SU-DHL-6 (cell line): ENCODE data around the gene MTHFSD.

Experiments used
- H2AFZ ChIP-seq: fragments of 200-600 bp; sonication (generic); 2 replicates; pipeline ENCODE4 v1.6.1; 2014; ENCODE audit warnings: low read depth, mild to moderate bottlenecking, moderate library complexity, mixed read lengths, antibody characterized with exemption, low read length; ENCODE audit not compliant: severe bottlenecking
- H3F3A ChIP-seq: fragments of 200-600 bp; shearing (Covaris generic); 2 replicates; pipeline ENCODE4 v1.6.0; 2016; ENCODE audit warnings: antibody characterized with exemption, mild to moderate bottlenecking; ENCODE audit not compliant: insufficient read depth
- H3K27ac ChIP-seq: fragments of 200-600 bp; sonication (generic); 2 replicates; pipeline ENCODE4 v1.5.1; 2016; ENCODE audit warnings: low read depth, mild to moderate bottlenecking, low read length, moderate library complexity, mixed read lengths
- H3K27me3 ChIP-seq: fragments of 200-600 bp; sonication (generic), shearing (Covaris generic); 2 replicates; pipeline ENCODE4 v1.6.0; 2014; ENCODE audit warnings: mild to moderate bottlenecking, low read length
- H3K36me3 ChIP-seq: fragments of 200-600 bp; sonication (generic); 2 replicates; pipeline ENCODE4 v1.6.1; 2014; ENCODE audit warnings: mild to moderate bottlenecking, low read length, mixed read lengths
- H3K4me2 ChIP-seq: fragments of 300-600, 200-600 bp; shearing (Covaris generic), sonication (generic); 2 replicates; pipeline ENCODE4 v1.6.0; 2014; ENCODE audit warnings: low read length, low read depth, mild to moderate bottlenecking; ENCODE audit not compliant: poor library complexity, severe bottlenecking
- H3K4me3 ChIP-seq: fragments of 200-600 bp; sonication (generic); 2 replicates; pipeline ENCODE4 v1.5.1; 2014; ENCODE audit warnings: antibody characterized with exemption, low read length, mild to moderate bottlenecking, mixed read lengths; ENCODE audit not compliant: insufficient read depth, poor library complexity, severe bottlenecking
- H3K79me2 ChIP-seq: fragments of 200-600 bp; sonication (generic); 2 replicates; pipeline ENCODE4 v1.6.1; 2014; ENCODE audit warnings: mild to moderate bottlenecking, low read length, moderate library complexity; ENCODE audit not compliant: insufficient read depth
- H3K9ac ChIP-seq: fragments of 200-600 bp; sonication (generic); 2 replicates; pipeline ENCODE4 v1.7.0; 2014; ENCODE audit warnings: mild to moderate bottlenecking, low read length
- H3K9me2 ChIP-seq: fragments of 200-600 bp; sonication (generic); replicated peaks from 2 replicates; pipeline ENCODE4 v1.6.1; 2014; ENCODE audit warnings: low read length; ENCODE audit not compliant: insufficient read depth
- H3K9me3 ChIP-seq: fragments of 200-600 bp; sonication (generic); 2 replicates; pipeline ENCODE4 v1.6.1; 2014; ENCODE audit warnings: low read length, mixed read lengths; ENCODE audit not compliant: insufficient read depth
- H4K20me1 ChIP-seq: fragments of 200-600 bp; sonication (generic); 2 replicates; pipeline ENCODE4 v1.6.1; 2014; ENCODE audit warnings: low read depth, mild to moderate bottlenecking, antibody characterized with exemption, low read length, moderate library complexity, mixed read lengths
- CTCF ChIP-seq: fragments of 200-600 bp; sonication (generic); IDR thresholded peaks from one replicate; pipeline ENCODE4 v1.5.1; 2017; ENCODE audit warnings: antibody characterized with exemption, mild to moderate bottlenecking, low read length, moderate library complexity; ENCODE audit not compliant: insufficient read depth, poor library complexity, severe bottlenecking
- EZH2phosphoT487 ChIP-seq: fragments of 200-600 bp; sonication (generic), shearing (Covaris generic); conservative IDR thresholded peaks from 2 replicates; pipeline ENCODE4 v1.6.1; 2018; ENCODE audit warnings: mild to moderate bottlenecking, antibody characterized with exemption, low read length, moderate library complexity, mixed read lengths

Gene MTHFSD

GRCh38 chr16:86490859-86491639 is 64.0 kb downstream of the MTHFSD start:
- H3K36me3 ChIP-seq = no peaks in the 10 kb centered on the region
- H3K4me3 ChIP-seq = no peak overlapping the region
- H3F3A ChIP-seq = no peaks in the 10 kb centered on the region
- no peaks in the 10 kb centered on the region for H4K20me1 ChIP-seq
- no peak for TF ChIP-seq CTCF
- no peak for TF ChIP-seq EZH2phosphoT487
- no peak overlapping the region for H3K4me2 ChIP-seq
- H3K27ac ChIP-seq = no peak overlapping the region
- no peak overlapping the region for H2AFZ ChIP-seq
- H3K27me3 ChIP-seq = no peaks in the 10 kb centered on the region
- H3K9ac ChIP-seq = no peak overlapping the region
- no peaks in the 10 kb centered on the region for H3K9me2 ChIP-seq
- no peaks in the 10 kb centered on the region for H3K9me3 ChIP-seq
- no peaks in the 10 kb centered on the region for H3K79me2 ChIP-seq

- TF ChIP-seq CTCF (no peak), EZH2phosphoT487 (no peak)
- H3K27me3 ChIP-seq = no peaks in the 10 kb centered on the region
- no peaks in the 10 kb centered on the region for H3K36me3 ChIP-seq
- no peak overlapping the region for H3K4me3 ChIP-seq
- no peaks in the 10 kb centered on the region for H3K9me2 ChIP-seq
- no peak overlapping the region for H3K27ac ChIP-seq
- H3K4me2 ChIP-seq = no peak overlapping the region
- H2AFZ ChIP-seq = no peak overlapping the region
- no peaks in the 10 kb centered on the region for H3F3A ChIP-seq
- H3K9ac ChIP-seq = no peak overlapping the region
- no peaks in the 10 kb centered on the region for H4K20me1 ChIP-seq
- no peaks in the 10 kb centered on the region for H3K9me3 ChIP-seq
- no peaks in the 10 kb centered on the region for H3K79me2 ChIP-seq
These were observed 69.3 kb downstream of the MTHFSD start for GRCh38 chr16:86485746-86486145.

- Histone ChIP-seq H3K36me3 (no peaks in the 10 kb centered on the region), H3K4me3 (no peak overlapping the region), H2AFZ (no peak overlapping the region), H4K20me1 (no peaks in the 10 kb centered on the region), H3K9me2 (no peaks in the 10 kb centered on the region), H3K9me3 (no peaks in the 10 kb centered on the region), H3K9ac (no peak overlapping the region), H3F3A (no peaks in the 10 kb centered on the region), H3K79me2 (no peaks in the 10 kb centered on the region), H3K4me2 (no peak overlapping the region), H3K27me3 (no peaks in the 10 kb centered on the region), H3K27ac (no peak overlapping the region)
- TF ChIP-seq CTCF = no peak
- no peak for TF ChIP-seq EZH2phosphoT487
These were observed 70.8 kb downstream of the MTHFSD start for GRCh38 chr16:86484240-86484639.
